ENCODE data around the gene MRPS14. TPM values are rescaled to one million over a fixed set of nuclear protein-coding genes. Genes with fewer than 3 reads are reported as not detected.

The MRPS14 gene
- total RNA-seq, 1 experiment from 2014 or later, result 29.4 TPM

DNA sequence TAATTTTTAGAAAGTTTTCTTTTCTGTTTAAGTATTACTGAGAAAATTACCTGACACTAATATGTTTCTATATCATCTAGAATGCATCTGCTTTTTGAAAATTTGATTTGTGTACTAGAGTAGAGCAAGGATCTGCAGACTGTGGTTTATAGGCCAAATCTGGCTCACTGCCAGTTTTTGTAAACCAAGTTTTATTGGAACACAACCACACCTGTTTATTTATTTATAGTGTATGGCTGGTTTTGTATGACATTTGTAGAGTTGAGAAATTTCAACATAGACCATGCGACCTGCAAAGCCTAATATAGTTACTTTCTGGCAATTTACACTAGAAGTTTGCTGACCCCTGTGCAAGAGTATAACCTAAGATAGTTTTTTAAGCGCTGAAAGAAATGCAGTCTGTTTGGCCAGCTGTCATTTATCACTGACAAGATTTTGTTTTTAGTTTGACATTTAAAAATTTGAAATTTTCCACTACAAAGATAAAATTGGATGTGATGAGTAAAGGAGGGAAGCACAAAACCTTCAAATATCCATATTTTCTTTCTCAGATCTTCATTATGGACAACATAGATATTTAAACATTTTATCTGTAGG is 59.6 kb downstream of the MRPS14 start:
- TF ChIP-seq EGR1 (IDR thresholded peaks at IDR 0.05; ENCODE audit: low read depth) (no peak), EZH2 (IDR thresholded peaks at IDR 0.05) (no peak), SRF (IDR thresholded peaks at IDR 0.05; ENCODE audit: low read depth) (no peak), RAD21 (IDR thresholded peaks at IDR 0.05; ENCODE audit: low read depth) (no peak), ZNF274 (IDR thresholded peaks at IDR 0.05; ENCODE audit: low read depth, low read length) (no peak), CBX3 (IDR thresholded peaks at IDR 0.05; ENCODE audit: low read depth) (no peak), YY1 (IDR thresholded peaks at IDR 0.05; ENCODE audit: extremely low read depth, insufficient replicate concordance, low read depth, low read length) (no peak), ELF1 (IDR thresholded peaks at IDR 0.05; ENCODE audit: borderline replicate concordance, low read depth) (no peak)
- TF ChIP-seq, protein P1, sequence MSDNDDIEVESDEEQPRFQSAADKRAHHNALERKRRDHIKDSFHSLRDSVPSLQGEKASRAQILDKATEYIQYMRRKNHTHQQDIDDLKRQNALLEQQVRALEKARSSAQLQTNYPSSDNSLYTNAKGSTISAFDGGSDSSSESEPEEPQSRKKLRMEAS (IDR thresholded peaks at IDR 0.05), result no peak
- TF ChIP-seq, protein P2, sequence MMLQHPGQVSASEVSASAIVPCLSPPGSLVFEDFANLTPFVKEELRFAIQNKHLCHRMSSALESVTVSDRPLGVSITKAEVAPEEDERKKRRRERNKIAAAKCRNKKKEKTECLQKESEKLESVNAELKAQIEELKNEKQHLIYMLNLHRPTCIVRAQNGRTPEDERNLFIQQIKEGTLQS (IDR thresholded peaks at IDR 0.05), result no peak
- H3K9ac ChIP-seq (ENCODE audit: low read length), result no peak overlapping the region
- no peak for DNase-seq (ENCODE audit: low read depth, low spot score)
- H2AFZ ChIP-seq (ENCODE audit: low read depth, low read length, poor library complexity, severe bottlenecking), result no peak overlapping the region
- no peaks in the 10 kb centered on the region for H3K36me3 ChIP-seq (ENCODE audit: control insufficient read depth in 1 of 2, insufficient read depth in 2 of 2, low read length in 2 of 2)
- no peak for ATAC-seq
- no peak overlapping the region for H3K4me3 ChIP-seq (replicated peaks in 1 of 2; ENCODE audit: low read depth in 1 of 2, low read length in 2 of 2)
- no peaks in the 10 kb centered on the region for H4K20me1 ChIP-seq (ENCODE audit: insufficient read depth)
- intact Hi-C loops (cut with micrococcal nuclease), result no loop called here
- no TSS peak for BruUV-seq (replicated peaks)
- no peaks in the 10 kb centered on the region for H3K9me2 ChIP-seq (ENCODE audit: insufficient read depth)
- ChIA-PET RAD21 (ENCODE audit: low non-redundant PET in 1 of 2, low total read pairs in 2 of 2, uncharacterized antibody in 2 of 2, unreplicated experiment in 2 of 2) (no interaction called here), CTCF (no interaction called here), POLR2A (no interaction called here)
- H3K4me2 ChIP-seq (ENCODE audit: low read length), result no peak overlapping the region
- H3K27ac ChIP-seq (ENCODE audit: low read depth, low read length), result no peak overlapping the region
- no peaks in the 10 kb centered on the region for H3K79me2 ChIP-seq (ENCODE audit: insufficient read depth, low read length)
- no peaks in the 10 kb centered on the region for H3K9me3 ChIP-seq (ENCODE audit: control insufficient read depth in 1 of 2, insufficient read depth in 1 of 2, low read depth in 1 of 2, low read length in 2 of 2)
- H3K27me3 ChIP-seq (ENCODE audit: insufficient read depth, low read length), result no peaks in the 10 kb centered on the region
- H3K4me1 ChIP-seq (ENCODE audit: control insufficient read depth in 1 of 2, insufficient read depth in 2 of 2, low read length in 2 of 2), result peaks cover 0 to 1% of the 10 kb centered on the region in 2 experiments; a peak in 1 of 4 replicates

Other genes with a start within 250 kb of the MRPS14 start
- gene CACYBP, start 23.5 kb downstream of the MRPS14 start, total RNA-seq (2021; ENCODE audit: unreplicated experiment), result 194 TPM
- not detected for gene TNN, start 44.4 kb upstream of the MRPS14 start, total RNA-seq (2021; ENCODE audit: unreplicated experiment)
- gene KIAA0040, start 169.4 kb upstream of the MRPS14 start, total RNA-seq (2021; ENCODE audit: unreplicated experiment), result 32.4 TPM

All from HCT116 (cell line).